Kidney (tissue), 14 donors: ENCODE results near the gene MINDY4. TPM values are rescaled to one million over a fixed set of nuclear protein-coding genes. Genes with fewer than 3 reads are reported as not detected.
A peak's percentile ranks its signal among the peaks of the same experiment; 100 is the strongest.
"Not testable (repeated sequence)": the region's sequence is repeated elsewhere in the genome, so short reads cannot be mapped to it uniquely, and the experiment has no call there.

Experiments used
- DNase-seq, 5 donors: peaks; one replicate each; pipeline ENCODE4 v3.0.0-alpha.2; 2013 to 2020
- FAIRE-seq: peaks from 2 replicates; lab custom pipeline; 2012; peaks lifted over from hg19 to GRCh38; lab: Jason Lieb, UNC
- H3K27ac ChIP-seq, 2 donors: one replicate each; pipeline ENCODE4 v1.7.0; 2013; ENCODE audit warnings: low read depth in 2 of 2, low read length in 2 of 2, inconsistent platforms in 1 of 2
- H3K27me3 ChIP-seq: one replicate; pipeline ENCODE4 v1.7.1; 2013; ENCODE audit warnings: low read length, inconsistent platforms; ENCODE audit not compliant: control insufficient read depth, insufficient read depth
- H3K36me3 ChIP-seq, 3 donors: one replicate each; pipeline versions ENCODE4 v1.7.0 to v1.7.1; 2013; ENCODE audit warnings: low read length in 3 of 3, control low read depth in 1 of 3, inconsistent platforms in 1 of 3; ENCODE audit not compliant: insufficient read depth in 3 of 3, control insufficient read depth in 2 of 3
- H3K4me1 ChIP-seq, 3 donors: one replicate each; pipeline versions ENCODE4 v1.7.0 to v1.7.1; 2013; ENCODE audit warnings: low read length in 3 of 3, inconsistent platforms in 1 of 3, low read depth in 1 of 3; ENCODE audit not compliant: control insufficient read depth in 2 of 3, insufficient read depth in 2 of 3
- H3K4me3 ChIP-seq, 3 donors: one replicate each; pipeline versions ENCODE4 v1.7.0 to v1.8.1; 2013; ENCODE audit warnings: low read length in 3 of 3, control low read depth in 1 of 3, inconsistent platforms in 1 of 3
- H3K9ac ChIP-seq, 3 donors: one replicate each; pipeline versions ENCODE4 v1.7.0 to v1.7.1; 2013; ENCODE audit warnings: low read length in 3 of 3, control low read depth in 1 of 3, inconsistent platforms in 1 of 3
- H3K9me3 ChIP-seq, 3 donors: one replicate each; pipeline versions ENCODE4 v1.7.0 to v1.7.1; 2013; ENCODE audit warnings: low read length in 3 of 3, control low read depth in 1 of 3, inconsistent platforms in 1 of 3; ENCODE audit not compliant: control insufficient read depth in 2 of 3, insufficient read depth in 1 of 3
- intact Hi-C: fragments of 100-400 bp; cut with DNase I; formaldehyde crosslinking; loops from one replicate; pipeline ENCODE4 v1.11.1; 2022
- polyA plus RNA-seq: library from polyadenylated mRNA; stranded (reverse); fragments of 350-450 nt; fragmentation: Illumina TruSeq; extraction: RNeasy Lipid Tissue Mini Kit (QIAGEN cat#74804); gene quantifications from one replicate; pipeline ENCODE4 v1.2.3, GENCODE V29; 2014; ENCODE audit warnings: low read depth, low replicate concordance; ENCODE audit not compliant: insufficient read depth
- total RNA-seq: library from RNA; stranded (reverse); fragmentation: NEBNext Ultra II Directional; extraction: Animal tissue kit (Norgen Biotek cat#: 25700); gene quantifications from one replicate; pipeline ENCODE4 v1.2.1, GENCODE V29; 2021
- TF ChIP-seq, protein P1 (sequence below): IDR thresholded peaks from 3 replicates; pipeline ENCODE4 v1.5.1; 2012; ENCODE audit warnings: mild to moderate bottlenecking, moderate library complexity, borderline replicate concordance; ENCODE audit not compliant: insufficient read depth; ENCODE audit errors: extremely low read depth
- donor health status: control.
- donor health status: control.
- donor health status: control.
- donor health status: control.
- donor health status: control.
- donor health status: DM: yes; HTN: yes; CAD: no.
- donor health status: Normal renal cell carcinoma (clear cell type).

The MINDY4 gene
- total and polyA plus RNA-seq, 2 donors from 2014 or later: 5.3 to 15.3 TPM

- H3K9me3 ChIP-seq, H3K9ac ChIP-seq, H3K27ac ChIP-seq, H3K27me3 ChIP-seq, FAIRE-seq, H3K36me3 ChIP-seq, H3K4me1 ChIP-seq, DNase-seq, intact Hi-C loops, H3K4me3 ChIP-seq: not testable (repeated sequence)
Observed at GRCh38 chr7:30807941-30808340, 36.7 kb downstream of the MINDY4 start.

GRCh38 chr7:30810986-30811385 is 39.8 kb downstream of the MINDY4 start:
- no peak overlapping the region for H3K27ac ChIP-seq
- DNase-seq: no peak

GRCh38 chr7:30812676-30813075 is 41.5 kb downstream of the MINDY4 start:
- TF ChIP-seq, protein P1, sequence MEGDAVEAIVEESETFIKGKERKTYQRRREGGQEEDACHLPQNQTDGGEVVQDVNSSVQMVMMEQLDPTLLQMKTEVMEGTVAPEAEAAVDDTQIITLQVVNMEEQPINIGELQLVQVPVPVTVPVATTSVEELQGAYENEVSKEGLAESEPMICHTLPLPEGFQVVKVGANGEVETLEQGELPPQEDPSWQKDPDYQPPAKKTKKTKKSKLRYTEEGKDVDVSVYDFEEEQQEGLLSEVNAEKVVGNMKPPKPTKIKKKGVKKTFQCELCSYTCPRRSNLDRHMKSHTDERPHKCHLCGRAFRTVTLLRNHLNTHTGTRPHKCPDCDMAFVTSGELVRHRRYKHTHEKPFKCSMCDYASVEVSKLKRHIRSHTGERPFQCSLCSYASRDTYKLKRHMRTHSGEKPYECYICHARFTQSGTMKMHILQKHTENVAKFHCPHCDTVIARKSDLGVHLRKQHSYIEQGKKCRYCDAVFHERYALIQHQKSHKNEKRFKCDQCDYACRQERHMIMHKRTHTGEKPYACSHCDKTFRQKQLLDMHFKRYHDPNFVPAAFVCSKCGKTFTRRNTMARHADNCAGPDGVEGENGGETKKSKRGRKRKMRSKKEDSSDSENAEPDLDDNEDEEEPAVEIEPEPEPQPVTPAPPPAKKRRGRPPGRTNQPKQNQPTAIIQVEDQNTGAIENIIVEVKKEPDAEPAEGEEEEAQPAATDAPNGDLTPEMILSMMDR: no peak
- peak overlapping the region in 1 of 3 donors; percentile 16 for H3K9ac ChIP-seq
- H3K4me3 ChIP-seq: no peak overlapping the region
- H3K27me3 ChIP-seq: no peaks in the 10 kb centered on the region
- H3K27ac ChIP-seq: no peak overlapping the region
- peaks cover 0 to 15% (median 11%) of the 10 kb centered on the region in 3 donors for H3K4me1 ChIP-seq
- FAIRE-seq: no peak
- no peaks in the 10 kb centered on the region for H3K36me3 ChIP-seq
- no peaks in the 10 kb centered on the region for H3K9me3 ChIP-seq
- DNase-seq: no peak
- intact Hi-C loops: no loop called here

More at GRCh38 chr7:30810986-30811385, 39.8 kb downstream of the MINDY4 start:
- FAIRE-seq: no peak
- TF ChIP-seq, protein P1: no peak
- intact Hi-C loops: no loop called here
- Histone ChIP-seq H3K4me3 (no peak overlapping the region), H3K27me3 (no peaks in the 10 kb centered on the region), H3K9me3 (no peaks in the 10 kb centered on the region), H3K9ac (no peak overlapping the region), H3K4me1 (peaks cover 0 to 15% (median 10%) of the 10 kb centered on the region in 3 donors), H3K36me3 (no peaks in the 10 kb centered on the region)

- TF ChIP-seq, protein P1: no peak
- Histone ChIP-seq H3K27me3 (no peaks in the 10 kb centered on the region), H3K4me1 (peaks cover 0 to 15% (median 11%) of the 10 kb centered on the region in 3 donors), H3K4me3 (no peak overlapping the region), H3K36me3 (no peaks in the 10 kb centered on the region), H3K9me3 (no peaks in the 10 kb centered on the region), H3K27ac (peak overlapping the region; percentile 41 to 58), H3K9ac (peak overlapping the region in 1 of 3 donors; percentile 20)
- FAIRE-seq (no peak), DNase-seq (no peak)
- intact Hi-C loops: no loop called here
Observed at GRCh38 chr7:30813466-30813865, 42.2 kb downstream of the MINDY4 start.
